Breast epithelium (tissue), 4 donors: ENCODE data around the gene LHFPL5. TPM values are rescaled to one million over a fixed set of nuclear protein-coding genes. Genes with fewer than 3 reads are reported as not detected.

Experiments
- DNase-seq, 2 donors: peaks; one replicate each; pipeline ENCODE4 v3.0.0-alpha.2; 2019; ENCODE audit warnings: low spot score in 2 of 2
- H3K27ac ChIP-seq, 2 donors: fragments of 200-600 bp; sonication (generic) in 1 of 2; one replicate each; pipeline ENCODE4 v1.5.1; 2016 to 2019; ENCODE audit warnings: mild to moderate bottlenecking in 1 of 2
- H3K27me3 ChIP-seq, 2 donors: fragments of 200-600 bp; sonication (generic) in 1 of 2; one replicate each; pipeline versions ENCODE4 v1.5.1 to v1.6.0; 2017 to 2019; ENCODE audit warnings: control low read depth in 1 of 2, mild to moderate bottlenecking in 1 of 2
- H3K36me3 ChIP-seq: fragments of 200-600 bp; one replicate; pipeline ENCODE4 v1.5.1; 2019
- H3K4me1 ChIP-seq, 2 donors: fragments of 200-600 bp; sonication (generic); one replicate each; pipeline ENCODE4 v1.5.1; 2016 to 2019; ENCODE audit warnings: control low read depth in 1 of 2
- H3K4me3 ChIP-seq, 3 donors: fragments of 200-600 bp; sonication (generic); 1 replicate in 2 of 3; 2 replicates in 1 of 3; pipeline ENCODE4 v1.5.1; 2016 to 2019; ENCODE audit warnings: mild to moderate bottlenecking in 3 of 3, moderate library complexity in 2 of 3
- H3K9me3 ChIP-seq, 2 donors: fragments of 200-600 bp; sonication (generic) in 1 of 2; one replicate each; pipeline ENCODE4 v1.5.1; 2016 to 2019; ENCODE audit warnings: control low read depth in 1 of 2
- POLR2A ChIP-seq: fragments of 450-650 bp; IDR thresholded peaks from one replicate; pipeline ENCODE4 v1.6.1; 2016; ENCODE audit warnings: antibody characterized with exemption, mild to moderate bottlenecking, moderate library complexity
- POLR2AphosphoS5 ChIP-seq, 3 donors: sonication (generic); formaldehyde crosslinking; IDR thresholded peaks; one replicate each; pipeline ENCODE4 v1.6.1; 2017; ENCODE audit warnings: antibody characterized with exemption in 3 of 3
- intact Hi-C: fragments of 100-400 bp; cut with DNase I; formaldehyde crosslinking; loops from one replicate; pipeline ENCODE4 v1.15.1; 2023; ENCODE audit warnings: low total_unique reads
- total RNA-seq, 3 donors: library from RNA; depleted of rRNA; stranded (reverse); fragments of >200 nt; gene quantifications; one replicate each; pipeline ENCODE4 v1.1.0, GENCODE V29; 2016
- TF ChIP-seq, protein P1 (sequence below), 3 donors: fragments of 450-650 bp; IDR thresholded peaks; one replicate each; pipeline ENCODE4 v1.5.1; 2016 to 2017; ENCODE audit warnings: antibody characterized with exemption in 3 of 3, mild to moderate bottlenecking in 3 of 3, moderate library complexity in 3 of 3

LHFPL5 gene
- total RNA-seq = not detected

DNA sequence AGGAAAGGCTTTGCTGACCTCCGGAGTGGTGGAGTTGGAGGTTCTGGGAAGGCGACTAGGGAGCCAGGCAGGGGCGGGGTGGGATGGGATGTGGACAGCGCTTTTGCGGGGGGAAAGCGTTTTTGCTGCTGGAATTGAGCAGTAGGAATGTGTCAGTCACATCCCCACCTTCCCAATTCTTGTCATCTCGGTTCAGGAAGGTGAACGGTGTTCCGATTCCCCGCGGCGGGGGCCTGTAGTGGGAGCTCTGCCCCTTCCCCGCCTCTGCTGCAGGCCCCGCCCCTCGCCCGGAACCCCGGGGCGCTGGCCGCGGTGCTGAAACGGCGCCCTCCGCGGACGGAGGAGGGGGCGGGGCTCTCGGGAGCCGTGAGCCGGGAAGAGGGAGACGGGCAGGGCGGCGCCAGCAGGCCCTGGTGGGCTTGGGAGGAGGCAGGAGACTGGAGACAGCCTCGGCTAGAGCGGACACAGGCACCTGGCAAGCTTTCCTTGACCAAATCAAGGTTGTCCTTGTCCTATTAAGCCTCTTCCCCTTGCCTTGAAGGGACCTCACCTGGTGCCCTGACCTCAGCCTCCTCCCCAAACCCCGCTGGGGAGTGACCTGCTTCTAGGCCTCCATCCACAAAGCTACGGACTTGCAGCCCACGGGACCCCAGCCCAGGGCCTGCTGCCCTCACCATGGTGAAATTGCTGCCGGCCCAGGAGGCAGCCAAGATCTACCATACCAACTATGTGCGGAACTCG lies at the start of gene LHFPL5:
LHFPL5 (plus strand) TSS at position 357 of the 741 bp plus-strand sequence; CDS start at position 676, 319 bp downstream.
- no peak for DNase-seq

DNA sequence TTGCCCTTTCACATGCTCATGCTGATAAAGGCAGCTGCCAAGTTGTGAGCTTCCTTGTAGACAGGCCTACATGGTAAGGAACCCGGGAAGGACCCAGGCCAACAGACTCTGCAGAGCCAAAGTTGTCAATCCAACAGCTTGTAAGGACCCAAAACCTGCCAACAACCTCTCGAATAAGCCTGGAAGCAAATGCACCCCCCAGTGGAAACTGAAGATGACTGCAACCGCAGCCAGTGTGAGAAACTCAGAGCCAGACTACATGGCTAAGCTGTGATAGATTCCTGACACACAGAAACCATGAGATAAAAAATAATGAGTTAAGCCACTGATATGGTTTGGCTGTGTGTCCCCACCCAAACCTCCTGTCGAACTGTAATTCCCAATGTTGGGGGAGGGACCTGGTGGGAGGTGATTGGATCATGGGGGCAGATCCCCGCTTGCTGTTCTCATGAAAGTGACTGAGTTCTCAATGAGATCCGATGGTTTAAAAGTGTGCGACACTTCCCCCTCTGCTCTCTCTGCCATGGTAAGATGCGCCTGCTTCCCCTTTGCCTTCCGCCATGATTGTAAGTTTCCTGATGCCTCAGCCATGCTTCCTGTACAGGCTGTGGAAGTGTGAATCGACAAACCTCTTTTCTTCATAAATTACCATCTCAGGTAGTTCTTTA lies 47.6 kb upstream of the LHFPL5 start:
- DNase-seq = no peak
- peaks cover 0 to 4% of the 10 kb centered on the region in 2 donors for H3K27me3 ChIP-seq
- no peak overlapping the region for H3K4me3 ChIP-seq
- H3K36me3 ChIP-seq = no peaks in the 10 kb centered on the region
- H3K4me1 ChIP-seq = no peaks in the 10 kb centered on the region
- no peak overlapping the region for H3K27ac ChIP-seq
- intact Hi-C loops = no loop called here
- TF ChIP-seq, protein P1, sequence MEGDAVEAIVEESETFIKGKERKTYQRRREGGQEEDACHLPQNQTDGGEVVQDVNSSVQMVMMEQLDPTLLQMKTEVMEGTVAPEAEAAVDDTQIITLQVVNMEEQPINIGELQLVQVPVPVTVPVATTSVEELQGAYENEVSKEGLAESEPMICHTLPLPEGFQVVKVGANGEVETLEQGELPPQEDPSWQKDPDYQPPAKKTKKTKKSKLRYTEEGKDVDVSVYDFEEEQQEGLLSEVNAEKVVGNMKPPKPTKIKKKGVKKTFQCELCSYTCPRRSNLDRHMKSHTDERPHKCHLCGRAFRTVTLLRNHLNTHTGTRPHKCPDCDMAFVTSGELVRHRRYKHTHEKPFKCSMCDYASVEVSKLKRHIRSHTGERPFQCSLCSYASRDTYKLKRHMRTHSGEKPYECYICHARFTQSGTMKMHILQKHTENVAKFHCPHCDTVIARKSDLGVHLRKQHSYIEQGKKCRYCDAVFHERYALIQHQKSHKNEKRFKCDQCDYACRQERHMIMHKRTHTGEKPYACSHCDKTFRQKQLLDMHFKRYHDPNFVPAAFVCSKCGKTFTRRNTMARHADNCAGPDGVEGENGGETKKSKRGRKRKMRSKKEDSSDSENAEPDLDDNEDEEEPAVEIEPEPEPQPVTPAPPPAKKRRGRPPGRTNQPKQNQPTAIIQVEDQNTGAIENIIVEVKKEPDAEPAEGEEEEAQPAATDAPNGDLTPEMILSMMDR (IDR thresholded peaks at IDR 0.05) = no peak
- TF ChIP-seq POLR2A = no peak
- TF ChIP-seq POLR2AphosphoS5 (IDR thresholded peaks at IDR 0.05) = no peak
- H3K9me3 ChIP-seq = no peaks in the 10 kb centered on the region

More for the DNA sequence above, at the start of gene LHFPL5:
- intact Hi-C loops = no loop called here
- peak within 1 kb of the TSS in 2 of 3 donors; percentile 10 to 50 for H3K4me3 ChIP-seq
- no peaks in the 10 kb centered on the region for H3K9me3 ChIP-seq
- H3K27me3 ChIP-seq = peaks cover 0 to 15% of the 10 kb centered on the region in 2 donors
- no peak within 1 kb of the TSS for H3K27ac ChIP-seq
- TF ChIP-seq POLR2A = no peak
- H3K36me3 ChIP-seq = no peaks in the 10 kb centered on the region
- no peaks in the 10 kb centered on the region for H3K4me1 ChIP-seq

DNA sequence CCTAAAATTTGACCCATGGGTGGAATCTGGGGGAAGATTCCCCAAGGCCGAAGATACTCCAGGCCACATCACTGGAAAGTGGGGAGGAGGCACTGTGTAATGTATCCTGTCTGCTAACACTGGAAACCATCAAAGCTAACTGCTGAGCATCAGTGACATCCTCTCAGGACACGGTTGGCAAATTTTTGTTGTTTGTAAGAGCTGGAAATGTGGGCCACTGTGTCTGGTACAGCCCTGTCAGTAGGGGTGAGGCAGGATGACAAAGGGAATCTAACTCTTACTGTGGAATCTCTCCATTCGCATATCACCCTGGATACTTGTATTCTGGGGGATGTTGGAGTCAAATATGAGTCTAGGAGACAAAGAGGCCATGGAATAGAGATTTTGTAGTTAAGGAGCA lies 45.7 kb upstream of the LHFPL5 start:
- peak in 1 of 2 donors; percentile 0 for DNase-seq
- H3K36me3 ChIP-seq = no peaks in the 10 kb centered on the region
- no peak overlapping the region for H3K4me3 ChIP-seq
- H3K27ac ChIP-seq = no peak overlapping the region
- H3K4me1 ChIP-seq = no peaks in the 10 kb centered on the region
- intact Hi-C loops = no loop called here
- TF ChIP-seq POLR2A (no peak), POLR2AphosphoS5 (IDR thresholded peaks at IDR 0.05) (no peak)
- TF ChIP-seq, protein P1 (IDR thresholded peaks at IDR 0.05) = no peak
- H3K27me3 ChIP-seq = peaks cover 0 to 12% of the 10 kb centered on the region in 2 donors
- H3K9me3 ChIP-seq = no peaks in the 10 kb centered on the region

DNA sequence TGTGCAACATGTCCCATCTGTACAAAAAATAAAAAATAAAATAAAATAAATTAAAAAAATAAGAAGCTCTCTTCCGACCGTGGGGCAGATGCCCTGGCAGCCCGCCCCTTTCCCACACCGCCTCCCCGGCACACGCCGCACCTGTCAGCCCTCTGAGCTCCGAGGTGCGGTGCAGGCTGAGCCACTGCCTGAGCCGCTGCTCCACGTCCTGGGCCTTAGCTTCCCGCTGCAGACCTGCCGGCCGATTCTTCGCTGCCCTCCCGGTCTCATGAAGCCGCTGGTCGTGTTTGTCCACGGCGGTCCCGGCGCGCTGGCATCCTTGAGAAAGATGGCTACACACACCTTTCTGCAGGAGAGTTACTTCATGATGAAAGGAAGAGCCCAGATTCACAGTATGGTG lies 39.4 kb upstream of the LHFPL5 start:
- H3K27me3 ChIP-seq = peaks cover 0 to 8% of the 10 kb centered on the region in 2 donors
- no peaks in the 10 kb centered on the region for H3K36me3 ChIP-seq
- intact Hi-C loops = no loop called here
- DNase-seq = peak in 1 of 2 donors; percentile 38
- TF ChIP-seq POLR2AphosphoS5 (IDR thresholded peaks at IDR 0.05) (no peak), POLR2A (no peak)
- TF ChIP-seq, protein P1 (IDR thresholded peaks at IDR 0.05) = no peak
- no peak overlapping the region for H3K4me3 ChIP-seq
- no peaks in the 10 kb centered on the region for H3K9me3 ChIP-seq
- no peaks in the 10 kb centered on the region for H3K4me1 ChIP-seq
- no peak overlapping the region for H3K27ac ChIP-seq

DNA sequence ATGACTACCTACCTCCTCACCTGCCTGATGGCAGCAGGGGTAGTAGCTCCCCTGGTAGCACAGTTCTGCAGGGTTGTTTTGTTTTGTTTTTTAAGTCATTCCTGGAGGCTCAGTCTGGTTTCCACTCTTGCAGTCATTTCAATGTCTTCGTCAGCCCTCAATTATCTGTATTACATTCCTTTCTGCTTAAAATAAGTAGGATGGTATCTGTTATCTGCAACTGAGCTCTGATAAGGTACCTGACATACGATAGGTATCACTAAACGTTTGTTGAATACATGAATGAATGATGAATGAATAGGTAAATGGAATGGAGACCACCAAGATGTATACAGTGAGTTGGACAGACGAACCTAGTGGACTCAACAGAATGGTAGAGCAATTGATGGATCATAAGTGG lies 35.9 kb upstream of the LHFPL5 start:
- peaks cover 0 to 1% of the 10 kb centered on the region in 2 donors for H3K27me3 ChIP-seq
- DNase-seq = no peak
- H3K36me3 ChIP-seq = no peaks in the 10 kb centered on the region
- H3K4me3 ChIP-seq = no peak overlapping the region
- TF ChIP-seq POLR2A = no peak
- TF ChIP-seq, protein P1 (IDR thresholded peaks at IDR 0.05) = no peak
- no peak for TF ChIP-seq POLR2AphosphoS5 (IDR thresholded peaks at IDR 0.05)
- H3K27ac ChIP-seq = no peak overlapping the region
- no peaks in the 10 kb centered on the region for H3K9me3 ChIP-seq
- H3K4me1 ChIP-seq = no peaks in the 10 kb centered on the region
- intact Hi-C loops = no loop called here
